GM13977 (cell line): ENCODE data around the gene CEP95.

ENCODE experiments used
- DNase-seq: peaks from one replicate; pipeline ENCODE4 v3.0.0; 2012; ENCODE audit warnings: low spot score
- CTCF ChIP-seq: IDR thresholded peaks from 2 replicates; pipeline ENCODE4 v1.5.1; 2012; ENCODE audit warnings: mild to moderate bottlenecking, control low read depth; ENCODE audit not compliant: insufficient read depth; ENCODE audit errors: extremely low read depth, missing control alignments
- in situ Hi-C: fragments of 300-500 bp; cut with MboI; formaldehyde crosslinking; loops from one replicate; pipeline ENCODE4 v1.12.0; 2022; ENCODE audit warnings: low sequenced_read_pairs, low pct_unique_long_range_greater_than_20kb, mixed read lengths, inconsistent platforms; ENCODE audit not compliant: unreplicated experiment

Gene CEP95

GRCh38 chr17:64554028-64554637, 47.4 kb downstream of the CEP95 start:
- DNase-seq = no peak
- in situ Hi-C loops = no loop called here
- TF ChIP-seq CTCF = no peak

GRCh38 chr17:64555281-64555680, 48.5 kb downstream of the CEP95 start:
- no peak for TF ChIP-seq CTCF
- in situ Hi-C loops = no loop called here
- DNase-seq = no peak

GRCh38 chr17:64564098-64564497, 57.3 kb downstream of the CEP95 start:
- TF ChIP-seq CTCF = no peak
- DNase-seq = no peak
- in situ Hi-C loops = no loop called here

GRCh38 chr17:64565563-64565962, 58.8 kb downstream of the CEP95 start:
- DNase-seq = no peak
- in situ Hi-C loops = no loop called here
- no peak for TF ChIP-seq CTCF

GRCh38 chr17:64571746-64572145, 65.0 kb downstream of the CEP95 start:
- in situ Hi-C loops = no loop called here
- DNase-seq = no peak
- TF ChIP-seq CTCF = no peak

GRCh38 chr17:64572682-64573154, 65.9 kb downstream of the CEP95 start:
- peak; percentile 25 for DNase-seq
- no peak for TF ChIP-seq CTCF
- in situ Hi-C loops = no loop called here
